Measurements from ENCODE around the gene LRP1B. TPM values are rescaled to one million over a fixed set of nuclear protein-coding genes. Genes with fewer than 3 reads are reported as not detected.

The LRP1B gene
- polyA plus RNA-seq, 1 donor from 2014 or later = 12.7 TPM

DNA sequence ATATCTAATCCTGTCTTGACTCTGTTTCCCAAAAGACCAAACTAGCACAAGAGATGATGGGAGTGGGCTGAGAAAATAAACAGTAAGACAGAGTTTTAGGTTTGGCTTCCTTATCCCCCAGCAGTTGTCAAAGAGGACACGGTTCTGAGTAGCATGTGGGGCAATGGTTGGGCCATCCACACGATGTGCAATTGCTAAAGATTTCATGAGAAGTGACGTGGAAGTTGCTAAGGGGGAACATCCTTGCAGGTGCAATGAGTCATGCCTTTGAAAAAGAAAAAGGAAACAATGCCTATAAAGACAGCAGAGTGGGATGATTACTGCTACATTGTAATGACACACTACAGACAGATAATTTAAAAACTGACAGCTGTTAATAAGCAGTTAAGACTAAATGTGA is 1395.8 kb downstream of the LRP1B start:
- H3K9me3 ChIP-seq (ENCODE audit: low read length) = no peaks in the 10 kb centered on the region
- H3K9ac ChIP-seq (ENCODE audit: low read length) = no peak overlapping the region
- H2AFZ ChIP-seq (ENCODE audit: low read depth, low read length) = no peak overlapping the region
- H3K36me3 ChIP-seq (ENCODE audit: insufficient read depth, low read length) = no peaks in the 10 kb centered on the region
- no peak overlapping the region for H3K4me2 ChIP-seq (ENCODE audit: low read length)
- H3K27me3 ChIP-seq (ENCODE audit: insufficient read depth, low read depth, low read length) = no peaks in the 10 kb centered on the region
- H3K9me2 ChIP-seq (ENCODE audit: insufficient read depth, low read length) = no peaks in the 10 kb centered on the region
- TF ChIP-seq, protein P1, sequence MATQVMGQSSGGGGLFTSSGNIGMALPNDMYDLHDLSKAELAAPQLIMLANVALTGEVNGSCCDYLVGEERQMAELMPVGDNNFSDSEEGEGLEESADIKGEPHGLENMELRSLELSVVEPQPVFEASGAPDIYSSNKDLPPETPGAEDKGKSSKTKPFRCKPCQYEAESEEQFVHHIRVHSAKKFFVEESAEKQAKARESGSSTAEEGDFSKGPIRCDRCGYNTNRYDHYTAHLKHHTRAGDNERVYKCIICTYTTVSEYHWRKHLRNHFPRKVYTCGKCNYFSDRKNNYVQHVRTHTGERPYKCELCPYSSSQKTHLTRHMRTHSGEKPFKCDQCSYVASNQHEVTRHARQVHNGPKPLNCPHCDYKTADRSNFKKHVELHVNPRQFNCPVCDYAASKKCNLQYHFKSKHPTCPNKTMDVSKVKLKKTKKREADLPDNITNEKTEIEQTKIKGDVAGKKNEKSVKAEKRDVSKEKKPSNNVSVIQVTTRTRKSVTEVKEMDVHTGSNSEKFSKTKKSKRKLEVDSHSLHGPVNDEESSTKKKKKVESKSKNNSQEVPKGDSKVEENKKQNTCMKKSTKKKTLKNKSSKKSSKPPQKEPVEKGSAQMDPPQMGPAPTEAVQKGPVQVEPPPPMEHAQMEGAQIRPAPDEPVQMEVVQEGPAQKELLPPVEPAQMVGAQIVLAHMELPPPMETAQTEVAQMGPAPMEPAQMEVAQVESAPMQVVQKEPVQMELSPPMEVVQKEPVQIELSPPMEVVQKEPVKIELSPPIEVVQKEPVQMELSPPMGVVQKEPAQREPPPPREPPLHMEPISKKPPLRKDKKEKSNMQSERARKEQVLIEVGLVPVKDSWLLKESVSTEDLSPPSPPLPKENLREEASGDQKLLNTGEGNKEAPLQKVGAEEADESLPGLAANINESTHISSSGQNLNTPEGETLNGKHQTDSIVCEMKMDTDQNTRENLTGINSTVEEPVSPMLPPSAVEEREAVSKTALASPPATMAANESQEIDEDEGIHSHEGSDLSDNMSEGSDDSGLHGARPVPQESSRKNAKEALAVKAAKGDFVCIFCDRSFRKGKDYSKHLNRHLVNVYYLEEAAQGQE (IDR thresholded peaks at IDR 0.05; ENCODE audit: borderline replicate concordance) = no peak
- no peak for TF ChIP-seq RAD21 (conservative IDR thresholded peaks at IDR 0.05)
- TF ChIP-seq, protein P2, sequence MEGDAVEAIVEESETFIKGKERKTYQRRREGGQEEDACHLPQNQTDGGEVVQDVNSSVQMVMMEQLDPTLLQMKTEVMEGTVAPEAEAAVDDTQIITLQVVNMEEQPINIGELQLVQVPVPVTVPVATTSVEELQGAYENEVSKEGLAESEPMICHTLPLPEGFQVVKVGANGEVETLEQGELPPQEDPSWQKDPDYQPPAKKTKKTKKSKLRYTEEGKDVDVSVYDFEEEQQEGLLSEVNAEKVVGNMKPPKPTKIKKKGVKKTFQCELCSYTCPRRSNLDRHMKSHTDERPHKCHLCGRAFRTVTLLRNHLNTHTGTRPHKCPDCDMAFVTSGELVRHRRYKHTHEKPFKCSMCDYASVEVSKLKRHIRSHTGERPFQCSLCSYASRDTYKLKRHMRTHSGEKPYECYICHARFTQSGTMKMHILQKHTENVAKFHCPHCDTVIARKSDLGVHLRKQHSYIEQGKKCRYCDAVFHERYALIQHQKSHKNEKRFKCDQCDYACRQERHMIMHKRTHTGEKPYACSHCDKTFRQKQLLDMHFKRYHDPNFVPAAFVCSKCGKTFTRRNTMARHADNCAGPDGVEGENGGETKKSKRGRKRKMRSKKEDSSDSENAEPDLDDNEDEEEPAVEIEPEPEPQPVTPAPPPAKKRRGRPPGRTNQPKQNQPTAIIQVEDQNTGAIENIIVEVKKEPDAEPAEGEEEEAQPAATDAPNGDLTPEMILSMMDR (IDR thresholded peaks at IDR 0.05; ENCODE audit: poor library complexity, severe bottlenecking) = no peak
- TF ChIP-seq SMC3 (conservative IDR thresholded peaks at IDR 0.05; ENCODE audit: poor library complexity) = no peak
- no peak for TF ChIP-seq MXI1 (conservative IDR thresholded peaks at IDR 0.05; ENCODE audit: poor library complexity, severe bottlenecking)
- no peak for TF ChIP-seq TAF1 (IDR thresholded peaks at IDR 0.05; ENCODE audit: low read depth)
- no peak for TF ChIP-seq POLR2AphosphoS5 (IDR thresholded peaks at IDR 0.05)
- TF ChIP-seq EZH2 (IDR thresholded peaks at IDR 0.05; ENCODE audit: borderline replicate concordance, insufficient read depth, low read length, poor library complexity, severe bottlenecking) = no peak
- no peaks in the 10 kb centered on the region for H3K79me2 ChIP-seq (replicated peaks; ENCODE audit: insufficient read depth, low read length)
- H3K27ac ChIP-seq (ENCODE audit: low read length) = no peak overlapping the region
- H4K20me1 ChIP-seq (ENCODE audit: insufficient read depth) = no peaks in the 10 kb centered on the region
- H3K4me3 ChIP-seq (ENCODE audit: low read length) = no peak overlapping the region
- H3F3A ChIP-seq (ENCODE audit: insufficient read depth, low read length, poor library complexity, severe bottlenecking) = no peaks in the 10 kb centered on the region

DNA sequence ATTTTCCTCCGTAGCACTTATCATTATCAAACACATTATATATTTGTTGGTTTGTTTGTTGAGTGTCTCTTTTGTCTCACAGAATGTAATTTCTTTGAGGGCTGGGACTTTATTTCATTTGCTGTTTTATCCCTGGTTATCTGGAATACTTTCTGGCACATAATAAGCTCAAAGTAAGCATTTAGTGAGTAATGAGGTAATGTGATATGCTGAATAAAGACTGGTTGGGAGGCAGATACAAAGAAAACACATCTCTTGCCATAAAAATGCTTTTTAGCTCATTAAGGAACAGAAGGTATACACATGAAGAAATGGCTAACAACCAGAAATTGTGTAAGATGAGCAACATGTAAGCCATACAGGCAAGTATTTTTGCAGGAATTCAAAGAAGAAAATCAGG is 1411.8 kb downstream of the LRP1B start:
- Histone ChIP-seq H3F3A (ENCODE audit: insufficient read depth, low read length, poor library complexity, severe bottlenecking) (no peaks in the 10 kb centered on the region), H3K9me2 (ENCODE audit: insufficient read depth, low read length) (no peaks in the 10 kb centered on the region), H3K9ac (ENCODE audit: low read length) (no peak overlapping the region), H3K4me3 (ENCODE audit: low read length) (no peak overlapping the region), H3K9me3 (ENCODE audit: low read length) (no peaks in the 10 kb centered on the region), H3K4me2 (ENCODE audit: low read length) (no peak overlapping the region), H3K27ac (ENCODE audit: low read length) (no peak overlapping the region), H3K36me3 (ENCODE audit: insufficient read depth, low read length) (no peaks in the 10 kb centered on the region), H4K20me1 (ENCODE audit: insufficient read depth) (no peaks in the 10 kb centered on the region), H3K79me2 (replicated peaks; ENCODE audit: insufficient read depth, low read length) (no peaks in the 10 kb centered on the region), H3K27me3 (ENCODE audit: insufficient read depth, low read depth, low read length) (no peaks in the 10 kb centered on the region), H2AFZ (ENCODE audit: low read depth, low read length) (no peak overlapping the region)
- TF ChIP-seq EP300 (conservative IDR thresholded peaks at IDR 0.05; ENCODE audit: poor library complexity, severe bottlenecking) (no peak), POLR2AphosphoS5 (IDR thresholded peaks at IDR 0.05) (no peak)

DNA sequence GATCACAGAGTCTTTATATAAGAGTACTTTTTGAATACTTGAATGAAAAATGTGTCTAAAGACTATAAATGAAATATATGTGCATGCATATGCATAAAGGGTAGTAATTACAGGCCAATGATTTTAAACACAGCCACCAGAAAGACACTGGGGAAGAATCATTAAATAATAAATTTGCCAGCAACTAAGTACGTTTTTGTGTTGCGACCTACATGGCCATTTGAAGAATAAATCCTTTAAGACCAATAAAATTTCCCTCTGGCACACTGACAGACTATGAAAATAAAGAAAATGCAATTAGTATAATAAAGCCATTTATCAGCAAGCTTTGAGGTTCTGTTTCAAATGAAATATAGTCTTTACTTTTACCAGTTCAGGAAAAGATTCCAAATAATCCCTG is 1413.3 kb downstream of the LRP1B start:
- no peak overlapping the region for H3K4me3 ChIP-seq (ENCODE audit: low read length)
- H3K79me2 ChIP-seq (replicated peaks; ENCODE audit: insufficient read depth, low read length) = no peaks in the 10 kb centered on the region
- no peak for TF ChIP-seq EP300 (conservative IDR thresholded peaks at IDR 0.05; ENCODE audit: poor library complexity, severe bottlenecking)
- TF ChIP-seq POLR2AphosphoS5 (IDR thresholded peaks at IDR 0.05) = no peak
- no peak for TF ChIP-seq TAF1 (IDR thresholded peaks at IDR 0.05; ENCODE audit: low read depth)
- TF ChIP-seq EZH2 (IDR thresholded peaks at IDR 0.05; ENCODE audit: borderline replicate concordance, insufficient read depth, low read length, poor library complexity, severe bottlenecking) = no peak
- TF ChIP-seq RAD21 (conservative IDR thresholded peaks at IDR 0.05) = no peak
- no peak for TF ChIP-seq SMC3 (conservative IDR thresholded peaks at IDR 0.05; ENCODE audit: poor library complexity)
- no peak for TF ChIP-seq MXI1 (conservative IDR thresholded peaks at IDR 0.05; ENCODE audit: poor library complexity, severe bottlenecking)
- TF ChIP-seq, protein P2 (IDR thresholded peaks at IDR 0.05; ENCODE audit: poor library complexity, severe bottlenecking) = no peak
- TF ChIP-seq, protein P1 (IDR thresholded peaks at IDR 0.05; ENCODE audit: borderline replicate concordance) = no peak
- H3K36me3 ChIP-seq (ENCODE audit: insufficient read depth, low read length) = no peaks in the 10 kb centered on the region
- no peak overlapping the region for H3K9ac ChIP-seq (ENCODE audit: low read length)
- H3F3A ChIP-seq (ENCODE audit: insufficient read depth, low read length, poor library complexity, severe bottlenecking) = no peaks in the 10 kb centered on the region
- no peak overlapping the region for H3K4me2 ChIP-seq (ENCODE audit: low read length)
- peaks cover 2% of the 10 kb centered on the region for H4K20me1 ChIP-seq (ENCODE audit: insufficient read depth)
- H3K9me2 ChIP-seq (ENCODE audit: insufficient read depth, low read length) = no peaks in the 10 kb centered on the region
- H3K27ac ChIP-seq (ENCODE audit: low read length) = no peak overlapping the region
- H2AFZ ChIP-seq (ENCODE audit: low read depth, low read length) = no peak overlapping the region
- no peaks in the 10 kb centered on the region for H3K9me3 ChIP-seq (ENCODE audit: low read length)
- H3K27me3 ChIP-seq (ENCODE audit: insufficient read depth, low read depth, low read length) = no peaks in the 10 kb centered on the region

Data from neural cell (in vitro differentiated cells).